ENCODE measurements around the gene OR2B2. TPM values are rescaled to one million over a fixed set of nuclear protein-coding genes. Genes with fewer than 3 reads are reported as not detected.
A peak's percentile ranks its signal among the peaks of the same experiment; 100 is the strongest.

Gene OR2B2
- total RNA-seq, 1 donor = not detected

GRCh38 chr6:27893059-27893835 is 18.9 kb downstream of the OR2B2 start:
- peak overlapping the region; percentile 95 for H3K4me3 ChIP-seq (ENCODE audit: low read depth, low read length)
- no peak for TF ChIP-seq CTCF (IDR thresholded peaks at IDR 0.05; ENCODE audit: insufficient read depth, low read length)
- peak; percentile 98 for DNase-seq (ENCODE audit: low read depth)

GRCh38 chr6:27892649-27893058 is 19.5 kb downstream of the OR2B2 start:
- no peak for TF ChIP-seq CTCF (IDR thresholded peaks at IDR 0.05; ENCODE audit: insufficient read depth, low read length)
- DNase-seq (ENCODE audit: low read depth) = peak; percentile 47
- H3K4me3 ChIP-seq (ENCODE audit: low read depth, low read length) = peak overlapping the region; percentile 69

- no peak for TF ChIP-seq CTCF (IDR thresholded peaks at IDR 0.05; ENCODE audit: insufficient read depth, low read length)
- DNase-seq (ENCODE audit: low read depth) = no peak
- no peak overlapping the region for H3K4me3 ChIP-seq (ENCODE audit: low read depth, low read length)
Measured at GRCh38 chr6:27891320-27891875, 20.8 kb downstream of the OR2B2 start.

GRCh38 chr6:27890445-27891319 is 21.5 kb downstream of the OR2B2 start:
- peak; percentile 97 for DNase-seq (ENCODE audit: low read depth)
- no peak for TF ChIP-seq CTCF (IDR thresholded peaks at IDR 0.05; ENCODE audit: insufficient read depth, low read length)
- peak overlapping the region; percentile 67 for H3K4me3 ChIP-seq (ENCODE audit: low read depth, low read length)

GRCh38 chr6:27889628-27890444 is 22.4 kb downstream of the OR2B2 start:
- no peak for TF ChIP-seq CTCF (IDR thresholded peaks at IDR 0.05; ENCODE audit: insufficient read depth, low read length)

GRCh38 chr6:27889275-27889627 is 22.9 kb downstream of the OR2B2 start:
- H3K4me3 ChIP-seq (ENCODE audit: low read depth, low read length) = no peak overlapping the region
- no peak for DNase-seq (ENCODE audit: low read depth)
- TF ChIP-seq CTCF (IDR thresholded peaks at IDR 0.05; ENCODE audit: insufficient read depth, low read length) = no peak

More at GRCh38 chr6:27889628-27890444, 22.4 kb downstream of the OR2B2 start:
- DNase-seq (ENCODE audit: low read depth) = no peak
- H3K4me3 ChIP-seq (ENCODE audit: low read depth, low read length) = peak overlapping the region; percentile 67

Measured in fibroblast of the aortic adventitia (primary cell).